Measurements from ENCODE around the gene IHH.

DNA sequence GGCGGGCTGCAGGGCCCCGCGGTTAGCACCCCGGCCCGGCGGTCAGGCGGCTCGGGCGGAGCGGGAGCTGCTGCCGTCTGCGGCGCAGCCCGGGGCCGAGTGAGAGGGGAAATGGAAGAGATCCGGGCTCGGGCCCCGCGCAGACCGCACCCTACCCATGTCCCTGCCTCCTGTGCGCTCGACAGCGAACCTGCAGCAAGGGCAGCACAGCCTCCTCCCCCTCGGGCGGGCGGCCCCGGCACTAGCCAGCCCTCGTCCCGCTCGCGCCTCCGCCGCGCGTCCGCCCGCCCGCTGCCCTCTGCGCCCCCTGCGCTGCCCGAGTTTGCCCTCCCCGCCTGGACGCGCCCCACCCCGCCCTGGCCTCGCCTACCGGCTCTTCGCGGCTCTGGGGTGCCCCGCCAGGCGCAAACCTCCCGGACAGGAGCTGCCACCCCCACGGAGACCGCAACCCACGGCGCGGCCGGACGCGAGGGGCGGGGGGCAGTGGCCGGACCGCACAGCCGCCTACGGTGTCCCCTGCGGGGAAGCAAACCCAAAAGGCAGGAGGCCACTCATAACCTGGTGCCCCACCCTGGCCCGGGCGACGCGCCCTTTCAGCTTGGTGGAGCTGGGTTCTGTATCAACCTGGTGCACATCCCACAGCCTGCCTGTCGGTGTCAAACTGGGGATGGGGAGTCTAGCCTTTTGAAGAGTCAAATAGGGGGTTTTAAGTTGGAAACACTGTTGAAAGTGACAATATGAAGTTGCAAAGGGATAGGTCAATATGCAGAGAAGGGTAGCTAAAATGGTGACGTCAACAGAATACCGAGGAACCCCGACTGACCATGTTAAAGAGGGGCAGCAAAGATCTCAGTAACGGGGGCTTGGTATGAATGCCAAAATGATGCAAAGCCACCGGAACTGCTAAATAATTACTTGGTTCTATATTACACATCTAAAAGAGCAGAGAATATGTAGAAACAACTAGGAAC lies at the start of gene IHH:
- TF ChIP-seq, protein P1, sequence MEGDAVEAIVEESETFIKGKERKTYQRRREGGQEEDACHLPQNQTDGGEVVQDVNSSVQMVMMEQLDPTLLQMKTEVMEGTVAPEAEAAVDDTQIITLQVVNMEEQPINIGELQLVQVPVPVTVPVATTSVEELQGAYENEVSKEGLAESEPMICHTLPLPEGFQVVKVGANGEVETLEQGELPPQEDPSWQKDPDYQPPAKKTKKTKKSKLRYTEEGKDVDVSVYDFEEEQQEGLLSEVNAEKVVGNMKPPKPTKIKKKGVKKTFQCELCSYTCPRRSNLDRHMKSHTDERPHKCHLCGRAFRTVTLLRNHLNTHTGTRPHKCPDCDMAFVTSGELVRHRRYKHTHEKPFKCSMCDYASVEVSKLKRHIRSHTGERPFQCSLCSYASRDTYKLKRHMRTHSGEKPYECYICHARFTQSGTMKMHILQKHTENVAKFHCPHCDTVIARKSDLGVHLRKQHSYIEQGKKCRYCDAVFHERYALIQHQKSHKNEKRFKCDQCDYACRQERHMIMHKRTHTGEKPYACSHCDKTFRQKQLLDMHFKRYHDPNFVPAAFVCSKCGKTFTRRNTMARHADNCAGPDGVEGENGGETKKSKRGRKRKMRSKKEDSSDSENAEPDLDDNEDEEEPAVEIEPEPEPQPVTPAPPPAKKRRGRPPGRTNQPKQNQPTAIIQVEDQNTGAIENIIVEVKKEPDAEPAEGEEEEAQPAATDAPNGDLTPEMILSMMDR (IDR thresholded peaks at IDR 0.05): no peak
- TF ChIP-seq POLR2A (IDR thresholded peaks at IDR 0.05): no peak
